HEK293T (cell line): ENCODE results near the gene KIAA1328.

Source experiments
- ARNT ChIP-seq: fragments of 450-650 bp; IDR thresholded peaks from 2 replicates; pipeline ENCODE4 v1.6.1; 2017; ENCODE audit warnings: mild to moderate bottlenecking
- BHLHE40 ChIP-seq: fragments of 450-650 bp; IDR thresholded peaks from 2 replicates; pipeline ENCODE4 v1.6.1; 2016; ENCODE audit warnings: mild to moderate bottlenecking, moderate library complexity, borderline replicate concordance
- CTBP1 ChIP-seq: fragments of 450-650 bp; IDR thresholded peaks from 2 replicates; pipeline ENCODE4 v1.6.1; 2016; ENCODE audit warnings: borderline replicate concordance
- FOXA1 ChIP-seq: fragments of 450-650 bp; IDR thresholded peaks from 2 replicates; pipeline ENCODE4 v1.6.1; 2016; ENCODE audit warnings: mild to moderate bottlenecking
- FOXM1 ChIP-seq: fragments of 450-650 bp; IDR thresholded peaks from 2 replicates; pipeline ENCODE4 v1.6.1; 2017; ENCODE audit warnings: mild to moderate bottlenecking, borderline replicate concordance
- L3MBTL2 ChIP-seq: fragments of 450-650 bp; conservative IDR thresholded peaks from 2 replicates; pipeline ENCODE4 v1.6.1; 2016; ENCODE audit warnings: mild to moderate bottlenecking
- LEF1 ChIP-seq: fragments of 450-650 bp; IDR thresholded peaks from 2 replicates; pipeline ENCODE4 v1.6.1; 2017; ENCODE audit warnings: mild to moderate bottlenecking, borderline replicate concordance
- SP1 ChIP-seq: fragments of 450-650 bp; IDR thresholded peaks from 2 replicates; pipeline ENCODE4 v1.6.1; 2017

DNA sequence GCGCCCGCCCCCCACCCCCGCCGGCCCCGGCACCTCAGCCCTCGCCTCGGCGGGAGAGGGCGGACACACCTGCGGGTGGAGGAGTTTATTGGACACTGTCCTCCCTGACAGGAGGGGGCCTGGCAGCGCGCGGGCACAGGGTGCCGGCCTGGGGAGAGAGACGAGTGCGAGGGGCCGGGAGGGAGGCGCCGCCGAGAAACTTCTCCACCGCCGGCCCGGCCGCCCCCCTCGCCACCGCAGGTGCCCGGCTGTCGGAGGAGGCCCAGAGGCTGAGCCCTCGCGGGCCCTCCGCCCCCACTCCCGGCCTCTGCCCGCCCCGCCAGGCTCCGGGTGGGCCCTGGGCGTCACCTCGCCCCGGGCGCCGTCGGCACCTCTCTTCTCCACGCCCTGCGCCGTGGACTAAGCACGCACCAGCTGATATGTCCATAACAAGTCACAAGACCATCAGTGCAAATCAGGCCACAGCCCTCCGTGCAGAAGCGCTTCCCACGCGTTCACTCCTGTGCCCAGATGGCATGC is 425.4 kb downstream of the KIAA1328 start:
- TF ChIP-seq FOXA1 (no peak), ARNT (no peak), L3MBTL2 (no peak), CTBP1 (no peak), SP1 (no peak), BHLHE40 (no peak), FOXM1 (no peak), LEF1 (no peak)
